ENCODE results near the gene PBX4.

- no peak for TF ChIP-seq POLR2A (IDR thresholded peaks at IDR 0.05; ENCODE audit: low read depth, low read length)
- TF ChIP-seq POLR2AphosphoS5 (IDR thresholded peaks at IDR 0.05; ENCODE audit: low read depth, low read length): no peak
- no peak for TF ChIP-seq SPI1 (IDR thresholded peaks at IDR 0.05; ENCODE audit: low read depth, low read length)
- TF ChIP-seq PAX5 (IDR thresholded peaks at IDR 0.05; ENCODE audit: insufficient read depth, low read length, severe bottlenecking): no peak
- TF ChIP-seq TAF1 (IDR thresholded peaks at IDR 0.05; ENCODE audit: low read depth, low read length): no peak
Measured at GRCh38 chr19:19546751-19547162, 71.7 kb downstream of the PBX4 start.
